K562 (cell line): ENCODE measurements around the gene MCFD2. TPM values are rescaled to one million over a fixed set of nuclear protein-coding genes. Genes with fewer than 3 reads are reported as not detected.
A peak's percentile ranks its signal among the peaks of the same experiment; 100 is the strongest.

Experiments
- ATF7 ChIP-seq: fragments of 450-650 bp; IDR thresholded peaks from 2 replicates; pipeline ENCODE4 v1.7.1; 2014; ENCODE audit warnings: mild to moderate bottlenecking, moderate library complexity
- CLOCK ChIP-seq: fragments of 250-450 bp; sonication (Bioruptor Pico); IDR thresholded peaks from 2 replicates; pipeline ENCODE4 v1.4.0; 2020; ENCODE audit warnings: mild to moderate bottlenecking, moderate library complexity, borderline replicate concordance
- KDM4B ChIP-seq, 2 experiments: fragments of 450-650 bp in 1 of 2; sonication (generic) in 1 of 2; IDR thresholded peaks; 2 replicates each; pipeline ENCODE4 v1.6.1; 2016 to 2017; ENCODE audit warnings: borderline replicate concordance in 2 of 2, antibody characterized with exemption in 1 of 2, low read depth in 1 of 2, mild to moderate bottlenecking in 1 of 2
- NFIC ChIP-seq: fragments of 450-650 bp; IDR thresholded peaks from 2 replicates; pipeline ENCODE4 v1.6.1; 2017; ENCODE audit warnings: mild to moderate bottlenecking, inconsistent platforms
- PHF8 ChIP-seq: fragments of 200-600 bp; sonication (generic); IDR thresholded peaks from 2 replicates; pipeline ENCODE4 v1.6.1; 2012; ENCODE audit warnings: mixed run types, mild to moderate bottlenecking, inconsistent platforms, low read length, moderate library complexity, borderline replicate concordance
- RHOXF2B ChIP-seq: fragments of 250-450 bp; sonication (Bioruptor Pico); conservative IDR thresholded peaks from 2 replicates; pipeline ENCODE4 v1.5.1; 2021
- ZBTB5 ChIP-seq: fragments of 450-650 bp; IDR thresholded peaks from 2 replicates; pipeline ENCODE4 v1.6.1; 2017; ENCODE audit warnings: antibody characterized with exemption
- ZNF655 ChIP-seq: fragments of 250-450 bp; sonication (Bioruptor Pico); IDR thresholded peaks from 2 replicates; pipeline ENCODE4 v1.5.0; 2021
- polyA plus RNA-seq, 8 experiments: library from polyadenylated mRNA; depleted of rRNA in 4 of 8; stranded (reverse) in 5 of 8; unstranded in 3 of 8; fragments of >200 nt; fragmentation: Nextera tagmentation in 2 of 8; fragmentation: Illumina TruSeq in 1 of 8; extraction: Ambion mirVana in 2 of 8; extraction: Trizol in 1 of 8; gene quantifications; 2 replicates each; pipeline versions ENCODE4 v1.2.1 to v1.2.3, GENCODE V29; 2011 to 2014; ENCODE audit warnings: inconsistent platforms in 1 of 8, missing spikeins in 1 of 8
- total RNA-seq, 7 experiments: library from RNA; depleted of rRNA in 6 of 7; stranded (reverse); fragments of >200 nt in 6 of 7; fragmentation: Illumina TruSeq in 2 of 7; extraction: Trizol in 2 of 7; gene quantifications; 2 replicates each; pipeline versions ENCODE4 v1.2.1 to v1.2.3, GENCODE V29; 2011 to 2021; ENCODE audit warnings: low replicate concordance in 1 of 7

MCFD2 gene
- total and polyA plus RNA-seq, 9 of the 15 experiments (the other 6 are each of a cell fraction or from before 2014, with no cell fraction given) = 78.6 to 237 (median 123) TPM

GRCh38 chr2:46915811-46916630 is 415 bp upstream of the MCFD2 start (continued):
- no peak for TF ChIP-seq CLOCK (CRISPR knock-in tag)
- no peak for TF ChIP-seq RHOXF2B (CRISPR knock-in tag)
- peak; percentile 91 for TF ChIP-seq NFIC
- no peak for TF ChIP-seq KDM4B (IDR thresholded peaks at IDR 0.05; ENCODE audit: borderline replicate concordance in 2 of 2, low read depth in 1 of 2)
- peak; percentile 71 for TF ChIP-seq ATF7
- peak; percentile 88 for TF ChIP-seq PHF8
- no peak for TF ChIP-seq ZNF655 (CRISPR knock-in tag)
- TF ChIP-seq ZBTB5 = no peak
